ENCODE measurements around the gene ERBB3.
"Not testable (repeated sequence)": the region's sequence is repeated elsewhere in the genome, so short reads cannot be mapped to it uniquely, and the experiment has no call there.

ERBB3 gene

GRCh38 chr12:56079723-56080555 is at the start of gene ERBB3:
Gene ERBB3, plus strand, starts transcription at chr12:56080165. Its CDS starts 136 bp downstream, at chr12:56080301.
- peak; percentile 77 for DNase-seq

GRCh38 chr12:56031987-56032386 is 48.0 kb upstream of the ERBB3 start:
- DNase-seq: no peak

GRCh38 chr12:56034586-56035332 is 45.2 kb upstream of the ERBB3 start:
- no peak for DNase-seq

- DNase-seq: no peak
Measured at GRCh38 chr12:56037161-56037560, 42.8 kb upstream of the ERBB3 start.

GRCh38 chr12:56038022-56038655 is 41.8 kb upstream of the ERBB3 start:
- DNase-seq: no peak

- DNase-seq: no peak
Measured at GRCh38 chr12:56040151-56040550, 39.8 kb upstream of the ERBB3 start.

- no peak for DNase-seq
Measured at GRCh38 chr12:56040963-56041551, 38.9 kb upstream of the ERBB3 start.

- DNase-seq: peak; percentile 100
Measured at GRCh38 chr12:56041552-56042429, 38.2 kb upstream of the ERBB3 start, which contains the start of gene RPS26. Gene RPS26, plus strand, starts transcription at chr12:56041918. Its CDS starts 249 bp downstream, at chr12:56042167.

- not testable (repeated sequence) for DNase-seq
Measured at GRCh38 chr12:56042430-56042813, 37.5 kb upstream of the ERBB3 start.

GRCh38 chr12:56042843-56043242 is 37.1 kb upstream of the ERBB3 start:
- DNase-seq: no peak

GRCh38 chr12:56046027-56046780 is 33.8 kb upstream of the ERBB3 start:
- DNase-seq: no peak

- no peak for DNase-seq
Measured at GRCh38 chr12:56053407-56053893, 26.5 kb upstream of the ERBB3 start.

GRCh38 chr12:56059964-56060363 is 20.0 kb upstream of the ERBB3 start:
- DNase-seq: not testable (repeated sequence)

GRCh38 chr12:56061982-56062381 is 18.0 kb upstream of the ERBB3 start:
- no peak for DNase-seq

GRCh38 chr12:56062996-56063395 is 17.0 kb upstream of the ERBB3 start:
- no peak for DNase-seq

GRCh38 chr12:56071648-56072047 is 8.3 kb upstream of the ERBB3 start:
- no peak for DNase-seq

- no peak for DNase-seq
Measured at GRCh38 chr12:56074396-56074795, 5.6 kb upstream of the ERBB3 start.

GRCh38 chr12:56077966-56078365 is 2.0 kb upstream of the ERBB3 start:
- DNase-seq: not testable (repeated sequence)

- DNase-seq: no peak
Measured at GRCh38 chr12:56078427-56078826, 1.5 kb upstream of the ERBB3 start.

- peak; percentile 77 for DNase-seq
Measured at GRCh38 chr12:56078931-56079722, 838 bp upstream of the ERBB3 start.

Data from hematopoietic multipotent progenitor cell treated with erythropoietin and hydrocortisone succinate and interleukin-3 and kit ligand, for 4 days (in vitro differentiated cells).